Prostate gland (tissue), 2 donors: ENCODE measurements around the gene MAPK8IP3.

Experiments used
- CTCF ChIP-seq, 4 experiments: fragments of 200-600 bp in 2 of 4; fragments of 450-650 bp in 2 of 4; sonication (generic) in 2 of 4; IDR thresholded peaks; 1 replicate in 3 of 4; 2 replicates in 1 of 4; pipeline ENCODE4 v1.5.1; 2016 to 2019; ENCODE audit warnings: antibody characterized with exemption in 4 of 4, mild to moderate bottlenecking in 2 of 4, moderate library complexity in 2 of 4
- POLR2A ChIP-seq: fragments of 450-650 bp; IDR thresholded peaks from one replicate; pipeline ENCODE4 v1.6.1; 2016; ENCODE audit warnings: antibody characterized with exemption, mild to moderate bottlenecking
- POLR2AphosphoS5 ChIP-seq: sonication (generic); formaldehyde crosslinking; IDR thresholded peaks from one replicate; pipeline ENCODE4 v1.6.1; 2017; ENCODE audit warnings: antibody characterized with exemption

GRCh38 chr16:1689853-1690252 lies 16.1 kb upstream of the MAPK8IP3 start:
- TF ChIP-seq CTCF (IDR thresholded peaks at IDR 0.05) (no peak), POLR2AphosphoS5 (no peak), POLR2A (no peak)
